Neuronal stem cell (in vitro differentiated cells): ENCODE results near the gene TMEM131L.
"Not testable (repeated sequence)": the region's sequence is repeated elsewhere in the genome, so short reads cannot be mapped to it uniquely, and the experiment has no call there.

Experiments
- DNase-seq: peaks from one replicate; pipeline ENCODE4 v3.0.0-alpha.2; 2013; ENCODE audit warnings: low spot score
- H2AFZ ChIP-seq: one replicate; pipeline ENCODE4 v1.6.1; 2013; ENCODE audit warnings: mild to moderate bottlenecking, low read length, inconsistent platforms
- H2AK5ac ChIP-seq: 2 replicates; pipeline ENCODE4 v1.6.1; 2013; ENCODE audit warnings: low read depth, mild to moderate bottlenecking, inconsistent platforms, low read length, moderate library complexity, mixed read lengths
- H2BK120ac ChIP-seq: 2 replicates; pipeline ENCODE4 v1.6.1; 2013; ENCODE audit warnings: low read depth, mild to moderate bottlenecking, inconsistent platforms, low read length, moderate library complexity, mixed read lengths
- H2BK12ac ChIP-seq: one replicate; pipeline ENCODE4 v1.6.1; 2013; ENCODE audit warnings: low read length, inconsistent platforms
- H2BK15ac ChIP-seq: 2 replicates; pipeline ENCODE4 v1.6.1; 2013; ENCODE audit warnings: mild to moderate bottlenecking, low read length, inconsistent platforms, mixed read lengths
- H2BK5ac ChIP-seq: one replicate; pipeline ENCODE4 v1.6.1; 2013; ENCODE audit warnings: inconsistent platforms, mild to moderate bottlenecking, low read length, moderate library complexity
- H3K14ac ChIP-seq: one replicate; pipeline ENCODE4 v1.6.1; 2013; ENCODE audit warnings: low read length, inconsistent platforms
- H3K18ac ChIP-seq: 2 replicates; pipeline ENCODE4 v1.6.1; 2013; ENCODE audit warnings: low read length, inconsistent platforms
- H3K23ac ChIP-seq: 2 replicates; pipeline ENCODE4 v1.6.1; 2013; ENCODE audit warnings: low read depth, mild to moderate bottlenecking, mixed read lengths, low read length, inconsistent platforms; ENCODE audit not compliant: poor library complexity
- H3K27ac ChIP-seq: replicated peaks from 3 replicates; pipeline ENCODE4 v1.5.1; 2013; ENCODE audit warnings: low read length, inconsistent platforms
- H3K27me3 ChIP-seq, 3 experiments: 2 replicates each; pipeline ENCODE4 v1.6.1; 2013; ENCODE audit warnings: low read length in 3 of 3, mild to moderate bottlenecking in 2 of 3, inconsistent platforms in 1 of 3, low read depth in 1 of 3, mixed read lengths in 1 of 3, moderate library complexity in 1 of 3; ENCODE audit not compliant: control insufficient read depth in 3 of 3, insufficient read depth in 3 of 3
- H3K36me3 ChIP-seq, 2 donors: replicated peaks in 1 of 2; 2 replicates each; pipeline ENCODE4 v1.6.1; 2013; ENCODE audit warnings: low read length in 2 of 2; ENCODE audit not compliant: control insufficient read depth in 2 of 2, insufficient read depth in 2 of 2
- H3K4ac ChIP-seq: 2 replicates; pipeline ENCODE4 v1.6.1; 2013; ENCODE audit warnings: inconsistent platforms, mild to moderate bottlenecking, low read length, moderate library complexity
- H3K4me1 ChIP-seq, 2 donors: 1 replicate in 1 of 2; 2 replicates in 1 of 2; pipeline ENCODE4 v1.6.1; 2013; ENCODE audit warnings: low read length in 2 of 2, low read depth in 1 of 2; ENCODE audit not compliant: control insufficient read depth in 2 of 2, insufficient read depth in 1 of 2
- H3K4me2 ChIP-seq: one replicate; pipeline ENCODE4 v1.6.1; 2013; ENCODE audit warnings: mild to moderate bottlenecking, low read length, inconsistent platforms; ENCODE audit not compliant: insufficient read depth, poor library complexity, severe bottlenecking
- H3K4me3 ChIP-seq, 2 donors: 2 replicates each; pipeline ENCODE4 v1.5.1; 2013; ENCODE audit warnings: low read length in 2 of 2, mild to moderate bottlenecking in 2 of 2, inconsistent platforms in 1 of 2, moderate library complexity in 1 of 2
- H3K79me1 ChIP-seq: one replicate; pipeline ENCODE4 v1.6.1; 2013; ENCODE audit warnings: low read depth, mild to moderate bottlenecking, inconsistent platforms, low read length, moderate library complexity
- H3K9ac ChIP-seq: one replicate; pipeline ENCODE4 v1.6.1; 2013; ENCODE audit warnings: mild to moderate bottlenecking, low read depth, low read length, inconsistent platforms; ENCODE audit not compliant: poor library complexity
- H3K9me3 ChIP-seq, 2 donors: replicated peaks in 1 of 2; 2 replicates each; pipeline versions ENCODE3 to v1.6.1; 2013; ENCODE audit warnings: low read length in 2 of 2, mild to moderate bottlenecking in 2 of 2, inconsistent platforms in 1 of 2, low read depth in 1 of 2, mixed read lengths in 1 of 2, moderate library complexity in 1 of 2; ENCODE audit not compliant: control insufficient read depth in 2 of 2, insufficient read depth in 1 of 2
- H4K8ac ChIP-seq: one replicate; pipeline ENCODE4 v1.6.1; 2013; ENCODE audit warnings: low read depth, mild to moderate bottlenecking, inconsistent platforms, low read length, moderate library complexity
- H4K91ac ChIP-seq: one replicate; pipeline ENCODE4 v1.6.1; 2013; ENCODE audit warnings: low read length, low read depth, mild to moderate bottlenecking, inconsistent platforms; ENCODE audit not compliant: poor library complexity
- WGBS, 2 donors: extraction: QIAGEN DNeasy Blood & Tissue Kit; methylation state at CpG; one replicate each; pipeline ENCODE4 v1.1.7; 2013; ENCODE audit warnings: missing lambda C conversion rate in 2 of 2, mixed read lengths in 1 of 2; ENCODE audit not compliant: insufficient read length in 2 of 2, insufficient replicate concordance in 1 of 2; ENCODE audit errors: extremely low coverage in 2 of 2; 5-methylcytosine and 5-hydroxymethylcytosine counted together

TMEM131L gene

GRCh38 chr4:153502584-153502983 lies 36.4 kb downstream of the TMEM131L start:
- Histone ChIP-seq H3K79me1 (no peaks in the 10 kb centered on the region), H3K27ac (no peak overlapping the region), H3K4me3 (no peak overlapping the region), H2BK120ac (no peak overlapping the region), H2AK5ac (no peak overlapping the region), H3K4ac (no peak overlapping the region), H3K9me3 (peaks cover 0 to 3% of the 10 kb centered on the region in 2 donors), H3K18ac (no peak overlapping the region), H3K4me2 (no peak overlapping the region), H4K91ac (no peak overlapping the region), H3K27me3 (no peaks in the 10 kb centered on the region), H2BK12ac (no peak overlapping the region), H3K4me1 (peaks cover 2 to 14% of the 10 kb centered on the region in 2 donors), H2BK5ac (no peak overlapping the region), H3K14ac (no peak overlapping the region), H2AFZ (no peak overlapping the region), H3K23ac (no peak overlapping the region), H2BK15ac (no peak overlapping the region), H3K36me3 (peaks cover 0 to 7% of the 10 kb centered on the region in 2 donors), H3K9ac (no peak overlapping the region), H4K8ac (no peak overlapping the region)
- WGBS, 2 donors, result no CpG with 5 or more reads among the region's 1 CpG
- DNase-seq, result no peak

GRCh38 chr4:153506341-153507309 lies 40.5 kb downstream of the TMEM131L start:
- Histone ChIP-seq H2BK5ac (no peak overlapping the region), H3K23ac (no peak overlapping the region), H3K36me3 (peaks cover 0 to 7% of the 10 kb centered on the region in 2 donors), H4K91ac (no peak overlapping the region), H2BK120ac (no peak overlapping the region), H3K27me3 (no peaks in the 10 kb centered on the region), H3K14ac (peak overlapping the region; percentile 47), H3K79me1 (no peaks in the 10 kb centered on the region), H3K4ac (no peak overlapping the region), H2AFZ (no peak overlapping the region), H3K9ac (no peak overlapping the region), H3K4me2 (no peak overlapping the region), H2AK5ac (no peak overlapping the region), H3K18ac (no peak overlapping the region), H3K27ac (no peak overlapping the region), H3K9me3 (peaks cover 0 to 9% of the 10 kb centered on the region in 2 donors), H4K8ac (no peak overlapping the region), H2BK15ac (no peak overlapping the region), H3K4me1 (no peaks in the 10 kb centered on the region), H3K4me3 (no peak overlapping the region), H2BK12ac (no peak overlapping the region)
- no CpG with 5 or more reads among the region's 11 CpGs for WGBS, 2 donors
- no peak for DNase-seq

GRCh38 chr4:153507310-153508073 lies 41.3 kb downstream of the TMEM131L start:
- Histone ChIP-seq H2BK15ac (no peak overlapping the region), H3K27me3 (no peaks in the 10 kb centered on the region), H2BK12ac (no peak overlapping the region), H3K9me3 (peaks cover 0 to 9% of the 10 kb centered on the region in 2 donors), H2AK5ac (no peak overlapping the region), H3K9ac (no peak overlapping the region), H3K4me3 (no peak overlapping the region), H3K4me2 (no peak overlapping the region), H3K27ac (no peak overlapping the region), H3K36me3 (peaks cover 0 to 7% of the 10 kb centered on the region in 2 donors), H2BK120ac (no peak overlapping the region), H2AFZ (no peak overlapping the region), H3K14ac (no peak overlapping the region), H3K4ac (no peak overlapping the region), H3K4me1 (no peaks in the 10 kb centered on the region), H4K91ac (no peak overlapping the region), H3K18ac (no peak overlapping the region), H2BK5ac (no peak overlapping the region), H3K23ac (no peak overlapping the region), H4K8ac (no peak overlapping the region), H3K79me1 (no peaks in the 10 kb centered on the region)
- DNase-seq, result no peak
- no CpG with 5 or more reads among the region's 10 CpGs for WGBS, 2 donors

GRCh38 chr4:153509212-153509611 lies 43.1 kb downstream of the TMEM131L start:
- not testable (repeated sequence) for H3K9me3 ChIP-seq, H3K4me3 ChIP-seq, H2BK15ac ChIP-seq, H3K27me3 ChIP-seq, H2BK5ac ChIP-seq, H3K79me1 ChIP-seq, H3K27ac ChIP-seq, H3K9ac ChIP-seq, H3K18ac ChIP-seq, H3K23ac ChIP-seq, H4K8ac ChIP-seq, H2BK120ac ChIP-seq, H3K36me3 ChIP-seq, H4K91ac ChIP-seq, H3K4me1 ChIP-seq, H2AK5ac ChIP-seq, H3K4ac ChIP-seq, DNase-seq, H3K4me2 ChIP-seq, H2BK12ac ChIP-seq, H2AFZ ChIP-seq, H3K14ac ChIP-seq
- no CpG with 5 or more reads among the region's 2 CpGs for WGBS, 2 donors
